Lung (tissue), 12 donors: Measurements from ENCODE around the gene HDLBP. TPM values are rescaled to one million over a fixed set of nuclear protein-coding genes. Genes with fewer than 3 reads are reported as not detected.

ENCODE experiments used
- ATAC-seq: fragments of 200-7000 bp; cut with Tn5 transposase; one replicate; pipeline ENCODE4 v1.9.1; 2020; ENCODE audit warnings: moderate number of reproducible peaks; ENCODE audit not compliant: insufficient read depth, low FRiP score
- DNase-seq, 3 donors: peaks; one replicate each; pipeline ENCODE4 v3.0.0-alpha.2; 2013 to 2017
- H3K27ac ChIP-seq, 2 donors: one replicate each; pipeline ENCODE4 v1.5.1; 2013; ENCODE audit warnings: mild to moderate bottlenecking in 2 of 2, moderate library complexity in 2 of 2, control low read depth in 1 of 2, inconsistent platforms in 1 of 2, low read depth in 1 of 2, low read length in 1 of 2
- H3K27me3 ChIP-seq, 3 donors: one replicate each; pipeline ENCODE4 v1.5.1; 2013; ENCODE audit warnings: low read length in 2 of 3; ENCODE audit not compliant: control insufficient read depth in 3 of 3, insufficient read depth in 3 of 3
- H3K36me3 ChIP-seq, 4 donors: one replicate each; pipeline ENCODE4 v1.5.1; 2013; ENCODE audit warnings: low read length in 4 of 4, mild to moderate bottlenecking in 1 of 4, moderate library complexity in 1 of 4; ENCODE audit not compliant: control insufficient read depth in 4 of 4, insufficient read depth in 4 of 4
- H3K4me1 ChIP-seq, 5 donors: one replicate each; pipeline ENCODE4 v1.5.1; 2013; ENCODE audit warnings: low read length in 5 of 5, mild to moderate bottlenecking in 2 of 5, moderate library complexity in 1 of 5; ENCODE audit not compliant: control insufficient read depth in 5 of 5, insufficient read depth in 5 of 5
- H3K4me3 ChIP-seq: one replicate; pipeline ENCODE4 v1.5.1; 2013; ENCODE audit warnings: mild to moderate bottlenecking, control low read depth, moderate library complexity
- H3K9ac ChIP-seq, 2 donors: one replicate each; pipeline ENCODE4 v1.5.1; 2013; ENCODE audit warnings: low read length in 2 of 2, control low read depth in 1 of 2; ENCODE audit not compliant: insufficient read depth in 1 of 2
- H3K9me3 ChIP-seq, 4 donors: one replicate each; pipeline ENCODE4 v1.5.1; 2013; ENCODE audit warnings: low read length in 3 of 4, mild to moderate bottlenecking in 1 of 4, moderate library complexity in 1 of 4; ENCODE audit not compliant: control insufficient read depth in 4 of 4, insufficient read depth in 3 of 4
- WGBS, 2 donors: extraction: QIAGEN DNeasy Blood & Tissue Kit; methylation state at CpG; one replicate each; pipeline ENCODE4 v1.1.7; 2013; 5-methylcytosine and 5-hydroxymethylcytosine counted together
- polyA plus RNA-seq, 2 donors: library from polyadenylated mRNA; stranded (reverse); fragments of 200-250 nt; gene quantifications; one replicate each; pipeline ENCODE4 v1.2.1, GENCODE V29; 2013
- total RNA-seq, 2 donors: library from RNA; depleted of rRNA in 1 of 2; stranded (reverse); fragments of >200 nt in 1 of 2; gene quantifications; one replicate each; pipeline ENCODE4 v1.2.1, GENCODE V29; 2014 to 2021
- TF ChIP-seq, protein P1 (sequence below): IDR thresholded peaks from 2 replicates; pipeline ENCODE4 v1.5.1; 2012; ENCODE audit warnings: mild to moderate bottlenecking; ENCODE audit errors: control extremely low read depth, extremely low read depth
- donor health status: control.
- donor health status: control.
- donor health status: Bipolar disorder and iron deficiency.
- donor health status: healthy.
- donor health status: DM: yes; HTN: yes; CAD: no.

HDLBP gene
- total and polyA plus RNA-seq, 4 donors, result 165 to 595 (median 316) TPM

DNA sequence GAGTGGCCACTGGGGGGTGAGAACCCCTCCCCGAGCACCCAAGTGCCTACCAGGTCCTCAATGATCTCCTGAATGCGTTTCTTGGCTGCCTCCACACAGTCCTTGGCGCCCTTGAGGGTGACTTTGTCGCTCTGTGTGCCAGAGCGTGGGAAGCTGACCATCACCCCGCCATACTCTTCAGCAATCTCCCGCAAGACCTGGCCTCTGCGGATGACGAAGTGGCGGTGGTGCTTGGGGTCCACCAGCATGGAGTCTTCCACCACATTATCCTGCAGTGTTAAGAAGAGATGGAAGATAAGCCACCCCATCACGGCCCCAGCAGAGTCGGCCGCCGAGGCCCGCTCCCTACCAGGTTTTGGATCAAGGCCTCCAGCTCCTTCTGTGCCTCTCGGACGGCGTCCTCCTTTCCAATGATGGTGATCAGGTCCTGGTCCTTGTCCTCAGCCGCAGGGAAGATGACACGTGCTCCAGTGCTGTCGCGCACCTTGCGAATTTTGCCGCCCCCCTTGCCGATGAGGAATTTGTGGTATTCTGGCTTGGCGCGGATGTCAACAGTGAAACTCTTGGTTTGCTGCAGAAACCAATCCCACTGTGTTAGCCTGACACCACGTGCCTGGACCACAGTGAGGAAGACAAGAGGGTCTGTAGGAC lies 75.8 kb downstream of the HDLBP start:
- TF ChIP-seq, protein P1, sequence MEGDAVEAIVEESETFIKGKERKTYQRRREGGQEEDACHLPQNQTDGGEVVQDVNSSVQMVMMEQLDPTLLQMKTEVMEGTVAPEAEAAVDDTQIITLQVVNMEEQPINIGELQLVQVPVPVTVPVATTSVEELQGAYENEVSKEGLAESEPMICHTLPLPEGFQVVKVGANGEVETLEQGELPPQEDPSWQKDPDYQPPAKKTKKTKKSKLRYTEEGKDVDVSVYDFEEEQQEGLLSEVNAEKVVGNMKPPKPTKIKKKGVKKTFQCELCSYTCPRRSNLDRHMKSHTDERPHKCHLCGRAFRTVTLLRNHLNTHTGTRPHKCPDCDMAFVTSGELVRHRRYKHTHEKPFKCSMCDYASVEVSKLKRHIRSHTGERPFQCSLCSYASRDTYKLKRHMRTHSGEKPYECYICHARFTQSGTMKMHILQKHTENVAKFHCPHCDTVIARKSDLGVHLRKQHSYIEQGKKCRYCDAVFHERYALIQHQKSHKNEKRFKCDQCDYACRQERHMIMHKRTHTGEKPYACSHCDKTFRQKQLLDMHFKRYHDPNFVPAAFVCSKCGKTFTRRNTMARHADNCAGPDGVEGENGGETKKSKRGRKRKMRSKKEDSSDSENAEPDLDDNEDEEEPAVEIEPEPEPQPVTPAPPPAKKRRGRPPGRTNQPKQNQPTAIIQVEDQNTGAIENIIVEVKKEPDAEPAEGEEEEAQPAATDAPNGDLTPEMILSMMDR, result no peak
- Histone ChIP-seq H3K4me1 (no peaks in the 10 kb centered on the region), H3K4me3 (no peak overlapping the region), H3K27me3 (no peaks in the 10 kb centered on the region), H3K9me3 (no peaks in the 10 kb centered on the region), H3K27ac (no peak overlapping the region), H3K9ac (no peak overlapping the region), H3K36me3 (peaks cover 61 to 80% (median 71%) of the 10 kb centered on the region in 4 donors)
- ATAC-seq (no peak), DNase-seq (no peak)
- 93 to 98% methylated on average over 28 of the region's 28 CpGs for WGBS, 2 donors

DNA sequence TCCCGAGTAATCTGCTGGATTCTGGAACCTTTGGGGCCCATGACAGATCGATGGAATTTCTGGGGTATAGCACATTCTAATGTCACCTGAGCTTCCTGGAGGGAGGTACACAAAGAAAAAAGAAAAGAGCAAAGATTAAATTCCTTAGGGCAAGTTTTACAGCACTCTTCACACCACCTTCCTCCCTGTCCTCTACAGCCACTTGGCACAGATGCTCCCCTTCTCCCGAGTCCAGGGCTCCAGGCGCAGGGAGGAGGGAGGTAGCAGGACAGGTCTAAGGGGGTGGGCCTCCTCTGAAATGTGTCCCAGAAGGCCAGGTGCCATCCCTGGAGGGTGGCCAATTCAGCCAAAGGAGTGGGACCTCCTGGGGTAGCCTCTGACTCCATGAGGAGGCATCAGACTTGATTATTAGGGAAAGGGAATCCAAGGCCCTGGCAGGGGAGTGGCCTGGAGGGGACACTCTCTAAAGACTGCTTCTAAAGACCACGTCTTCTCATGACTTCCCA lies 76.7 kb downstream of the HDLBP start:
- Histone ChIP-seq H3K27ac (no peak overlapping the region), H3K4me1 (no peaks in the 10 kb centered on the region), H3K27me3 (no peaks in the 10 kb centered on the region), H3K9ac (no peak overlapping the region), H3K9me3 (no peaks in the 10 kb centered on the region), H3K4me3 (no peak overlapping the region), H3K36me3 (peaks cover 57 to 83% (median 72%) of the 10 kb centered on the region in 4 donors)
- DNase-seq (no peak), ATAC-seq (no peak)
- WGBS, 2 donors, result 89 to 92% methylated on average over 5 of the region's 5 CpGs
- TF ChIP-seq, protein P1, result no peak

DNA sequence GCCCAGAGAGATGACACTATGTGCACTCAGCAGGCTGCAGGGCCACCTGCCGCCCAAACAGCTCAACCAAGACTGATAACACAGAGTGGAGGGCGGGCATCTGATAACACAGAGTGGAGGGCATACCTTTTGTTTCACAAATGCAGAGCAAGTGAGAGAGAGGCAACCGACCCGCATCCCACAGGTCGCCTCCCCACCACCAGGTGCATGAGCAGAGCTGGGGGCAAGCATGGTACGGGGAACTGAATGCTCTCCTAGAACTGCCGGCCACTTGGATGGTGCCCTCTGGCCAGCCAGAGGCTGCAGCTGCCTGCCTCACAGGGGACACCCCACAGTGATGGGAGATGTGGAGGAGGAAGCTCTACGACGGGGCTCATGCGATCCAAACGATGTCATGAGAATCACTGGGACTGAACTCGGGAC lies 77.5 kb downstream of the HDLBP start:
- WGBS, 2 donors, result 91 to 93% methylated on average over 12 of the region's 12 CpGs
- Histone ChIP-seq H3K9me3 (no peaks in the 10 kb centered on the region), H3K27me3 (no peaks in the 10 kb centered on the region), H3K27ac (no peak overlapping the region), H3K4me3 (no peak overlapping the region), H3K4me1 (no peaks in the 10 kb centered on the region), H3K36me3 (peaks cover 54 to 85% (median 73%) of the 10 kb centered on the region in 4 donors), H3K9ac (no peak overlapping the region)
- DNase-seq (no peak), ATAC-seq (no peak)
- TF ChIP-seq, protein P1, result no peak
